HuH-7.5 (cell line): ENCODE data around the gene MTERF4.
A peak's percentile ranks its signal among the peaks of the same experiment; 100 is the strongest.

ENCODE experiments used
- DNase-seq: peaks from one replicate; pipeline ENCODE4 v3.0.0; 2011; ENCODE audit warnings: low spot score

MTERF4 gene, protein sequence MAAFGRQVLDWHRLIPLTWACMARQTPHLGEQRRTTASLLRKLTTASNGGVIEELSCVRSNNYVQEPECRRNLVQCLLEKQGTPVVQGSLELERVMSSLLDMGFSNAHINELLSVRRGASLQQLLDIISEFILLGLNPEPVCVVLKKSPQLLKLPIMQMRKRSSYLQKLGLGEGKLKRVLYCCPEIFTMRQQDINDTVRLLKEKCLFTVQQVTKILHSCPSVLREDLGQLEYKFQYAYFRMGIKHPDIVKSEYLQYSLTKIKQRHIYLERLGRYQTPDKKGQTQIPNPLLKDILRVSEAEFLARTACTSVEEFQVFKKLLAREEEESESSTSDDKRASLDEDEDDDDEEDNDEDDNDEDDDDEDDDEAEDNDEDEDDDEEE

DNA sequence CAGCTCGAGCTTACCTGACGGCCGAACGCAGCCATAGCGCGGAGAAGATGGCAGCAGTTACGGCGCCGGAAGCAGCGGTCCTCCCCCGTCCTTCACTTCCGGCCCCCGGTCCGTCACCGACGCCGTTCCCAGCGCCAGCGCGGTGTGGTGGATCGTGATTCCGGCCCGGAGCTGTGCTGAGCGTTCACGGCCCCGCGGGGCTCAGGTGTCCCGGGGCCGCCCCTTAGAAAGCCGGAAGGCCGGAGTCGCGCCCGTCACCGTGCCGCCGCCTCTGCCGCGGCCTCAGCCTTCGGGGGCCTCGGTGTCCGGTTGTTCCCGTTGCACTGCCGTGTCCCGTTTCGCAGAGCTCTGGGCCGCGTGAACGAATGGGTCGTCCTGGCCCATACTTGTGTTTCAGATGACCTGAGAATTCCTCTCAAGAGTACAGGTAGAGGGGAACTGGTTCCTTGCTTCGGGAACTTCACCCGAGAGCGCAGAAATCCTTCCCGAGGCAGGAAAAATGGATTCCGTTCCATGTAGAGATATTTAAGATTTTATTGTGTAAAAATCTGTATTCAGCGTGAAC lies at the start of gene MTERF4:
Gene MTERF4, minus strand, starts transcription at position 49 of the 565 bp plus-strand sequence. Its CDS starts 14 bp downstream, at position 35.
- DNase-seq: peak; percentile 80

DNA sequence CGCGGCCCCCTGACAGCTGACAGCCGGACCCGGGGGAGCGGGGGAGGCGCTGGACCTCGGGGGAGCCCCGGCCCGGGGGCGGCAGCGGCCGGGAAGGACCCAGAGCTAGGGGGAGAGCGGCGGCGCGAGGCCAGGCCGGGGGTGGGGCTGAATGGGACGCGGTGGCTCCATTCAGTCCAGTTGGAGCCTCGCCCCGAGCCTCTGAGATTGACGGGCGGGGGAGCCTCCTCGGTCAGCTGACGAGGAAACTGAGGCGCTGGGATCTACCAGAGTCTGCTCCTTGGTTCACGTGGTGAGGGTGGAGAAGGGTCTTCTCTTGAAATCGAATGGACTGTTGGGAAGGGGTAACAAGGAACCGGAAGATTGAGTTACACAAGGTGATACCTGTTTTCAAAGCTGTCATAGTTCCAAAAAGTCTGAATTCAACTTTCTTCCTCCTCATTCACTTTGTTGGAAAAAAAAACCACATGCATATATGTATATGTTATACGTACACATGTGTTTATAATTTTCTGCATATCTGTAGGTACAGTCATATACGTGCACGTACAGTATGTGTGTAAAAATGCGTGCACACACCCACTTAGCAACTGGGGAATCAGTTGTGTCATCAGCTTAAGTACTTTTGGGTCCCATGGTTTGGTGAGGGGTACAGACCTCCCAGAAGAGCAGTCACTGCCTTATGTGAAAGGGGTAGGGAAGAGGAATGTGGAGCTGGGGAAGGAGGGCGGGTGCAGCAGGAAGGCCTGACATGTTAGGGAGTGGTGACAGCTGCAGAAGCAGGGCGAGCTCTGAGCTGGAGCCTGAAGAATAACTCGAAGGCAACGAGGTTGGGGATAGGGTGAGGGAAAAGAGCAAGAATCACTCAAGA lies 48.8 kb upstream of the MTERF4 start:
- no peak for DNase-seq

DNA sequence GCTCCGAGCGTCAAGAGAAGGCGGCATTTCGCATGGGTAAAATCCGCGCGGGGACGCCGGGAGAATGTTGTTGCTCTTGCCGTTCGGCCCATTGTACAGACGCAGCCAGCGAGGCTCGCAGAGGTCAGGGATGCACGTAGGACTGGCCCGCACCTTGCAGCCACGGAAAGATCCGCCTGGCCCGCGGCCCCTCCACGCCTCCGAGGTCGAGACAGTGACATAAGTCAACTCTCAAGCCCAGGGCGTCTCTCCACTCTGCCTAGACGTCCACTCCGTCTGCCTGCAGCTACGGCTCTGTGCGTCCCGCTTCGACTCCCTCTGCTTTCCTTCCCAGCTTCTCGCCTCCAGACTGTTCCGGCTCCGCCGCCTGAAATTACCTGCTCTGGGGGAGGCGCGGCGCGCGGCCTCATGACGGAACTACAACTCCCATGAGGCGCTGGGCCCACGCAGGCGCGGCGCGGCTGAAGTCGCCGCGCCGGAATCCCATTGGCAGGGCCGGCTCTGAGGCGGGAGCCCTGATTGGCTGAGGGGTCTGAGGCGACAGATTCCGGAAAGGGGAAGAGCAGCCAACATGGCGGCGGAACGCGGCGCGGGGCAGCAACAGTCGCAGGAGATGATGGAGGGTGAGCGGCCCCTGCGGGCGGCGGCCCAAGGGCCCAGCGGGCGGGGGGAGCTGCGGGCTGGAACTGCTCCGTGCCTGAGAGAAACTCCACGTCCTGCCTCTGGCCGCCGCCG lies 48.0 kb upstream of the MTERF4 start, which contains the start of gene PPP1R7:
Gene PPP1R7, plus strand, starts transcription at position 543 of the 735 bp plus-strand sequence. Its CDS starts 29 bp downstream, at position 572.
- peak; percentile 98 for DNase-seq

DNA sequence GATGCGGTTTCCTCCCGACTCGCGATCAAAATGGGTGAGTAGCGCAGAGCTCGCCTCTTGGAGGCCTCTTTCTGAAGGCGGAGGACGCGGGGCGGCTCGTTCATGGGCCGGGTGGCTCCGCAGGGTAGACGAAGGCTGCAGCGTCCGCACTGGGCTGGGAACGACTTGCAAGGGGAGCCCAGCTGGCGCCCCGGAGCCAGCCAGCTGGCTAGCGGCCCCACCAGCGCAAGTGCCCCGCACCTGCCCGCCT lies 47.5 kb upstream of the MTERF4 start:
- DNase-seq: no peak

DNA sequence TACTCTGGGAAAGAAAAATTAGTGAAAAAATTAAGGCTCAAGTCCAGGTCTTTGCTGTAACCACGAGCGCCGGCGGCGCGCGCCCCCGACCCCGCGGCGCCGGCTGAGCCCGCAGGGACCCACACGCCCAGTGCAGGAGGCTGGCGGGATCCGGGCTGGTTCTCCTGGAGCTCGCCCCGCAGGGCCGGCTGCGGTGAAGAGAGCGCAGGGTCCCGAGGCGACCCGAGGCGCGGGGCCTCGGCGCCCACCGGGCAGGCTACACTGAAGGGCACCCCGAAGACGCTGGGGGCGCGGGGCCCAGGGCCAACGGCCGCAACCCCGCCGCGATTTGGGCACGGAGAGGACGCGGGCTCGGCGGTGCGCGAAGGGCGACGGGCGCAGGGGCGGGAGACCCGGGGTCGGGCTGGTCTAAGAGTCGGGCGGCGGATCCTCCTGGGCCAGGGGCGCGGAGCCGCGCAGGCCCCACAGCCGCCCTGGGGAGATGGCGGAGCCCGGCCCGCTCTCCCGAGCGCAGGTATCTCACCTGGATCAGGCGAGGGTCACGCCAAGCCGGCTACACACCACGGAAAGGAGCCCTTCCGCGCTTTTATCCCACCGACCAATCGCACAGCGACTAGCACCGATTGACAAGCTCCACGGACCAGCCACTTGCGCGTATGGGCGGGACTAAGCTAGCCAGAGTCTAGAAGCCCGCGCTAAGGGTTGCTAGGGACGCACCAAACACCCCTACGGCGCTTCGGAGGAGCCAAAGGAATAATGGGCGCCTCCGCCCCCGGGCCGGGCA lies 47.0 kb upstream of the MTERF4 start, which contains the start of gene PASK:
Gene PASK, minus strand, starts transcription at position 582 of the 784 bp plus-strand sequence. CDS start 6,440 bp downstream, outside the sequence.
- DNase-seq: peak; percentile 94

DNA sequence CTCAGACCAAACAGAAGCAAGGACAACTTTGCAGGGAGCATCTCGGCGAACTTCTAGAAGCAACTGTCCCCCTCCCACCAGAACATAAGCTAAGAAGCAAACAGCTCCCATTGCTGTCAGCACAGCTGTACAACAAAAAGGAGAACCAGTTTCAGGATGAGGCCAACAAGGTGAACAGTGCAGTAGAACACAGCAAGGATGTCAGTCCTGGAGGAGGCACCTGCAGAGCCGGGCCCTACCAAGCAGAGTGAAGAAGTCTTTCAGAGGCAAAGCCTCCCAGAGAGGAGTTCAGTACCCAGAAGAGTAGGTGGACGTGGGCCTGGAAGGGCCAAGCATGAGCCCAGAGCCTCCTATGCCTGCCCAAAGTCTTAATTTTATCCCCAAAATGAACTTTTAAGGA lies 46.2 kb upstream of the MTERF4 start:
- no peak for DNase-seq

DNA sequence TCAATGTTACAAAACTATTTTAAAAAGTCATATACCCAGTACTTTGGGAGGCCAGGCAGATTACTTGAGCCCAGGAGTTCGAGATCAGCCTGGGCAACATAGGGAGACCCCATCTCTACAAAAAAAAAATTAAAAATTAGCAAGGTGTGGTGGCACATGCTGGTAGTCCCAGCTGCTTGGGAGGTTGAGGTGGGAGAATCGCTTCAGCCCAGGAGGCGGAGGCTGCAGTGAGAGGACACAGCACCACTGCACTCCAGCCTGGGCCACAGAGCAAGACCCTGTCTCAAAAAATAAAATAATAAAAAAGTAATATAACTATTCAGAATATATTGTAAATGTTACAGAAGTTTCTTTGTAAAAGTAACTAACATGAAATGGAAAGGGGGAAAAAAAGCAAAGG lies 45.2 kb upstream of the MTERF4 start:
- DNase-seq: no peak

DNA sequence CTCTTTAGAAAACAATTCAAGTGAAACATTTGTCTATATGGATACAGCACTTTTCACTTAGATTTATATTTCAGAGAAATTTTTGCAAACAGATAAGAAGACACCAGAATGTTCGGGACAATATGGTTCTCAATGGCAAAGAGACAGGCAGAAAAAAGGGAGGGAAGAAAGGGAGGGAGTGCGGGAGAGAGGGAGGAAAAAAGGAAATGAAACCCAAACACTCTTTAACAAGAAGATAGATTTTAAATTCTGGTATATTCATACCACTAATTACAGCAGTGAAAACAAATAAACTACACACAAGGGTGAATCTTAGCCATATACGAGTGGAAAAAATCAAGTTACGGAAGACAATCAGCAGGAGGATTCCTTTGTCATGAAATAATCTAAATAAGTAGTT lies 44.2 kb upstream of the MTERF4 start:
- DNase-seq: no peak

DNA sequence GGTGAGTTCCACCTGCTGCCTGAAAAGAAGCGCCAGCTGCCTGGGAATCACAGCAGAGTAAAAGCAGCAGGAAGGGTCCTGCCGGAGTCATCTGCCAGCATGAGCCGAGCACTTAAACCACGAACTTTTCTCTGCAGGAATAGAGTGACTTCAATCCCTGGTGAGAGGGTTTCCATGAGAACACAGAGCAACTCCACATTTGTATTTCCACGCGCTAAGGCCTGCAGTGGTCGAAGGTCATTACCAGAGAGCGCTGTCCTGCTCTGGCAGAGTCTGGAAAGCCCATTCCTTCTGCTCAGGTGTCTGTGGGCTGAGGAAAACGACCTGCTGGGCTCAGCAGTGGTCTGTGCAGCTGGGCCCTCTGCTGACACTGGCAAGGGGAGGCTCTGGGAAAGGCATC lies 40.5 kb upstream of the MTERF4 start:
- no peak for DNase-seq

DNA sequence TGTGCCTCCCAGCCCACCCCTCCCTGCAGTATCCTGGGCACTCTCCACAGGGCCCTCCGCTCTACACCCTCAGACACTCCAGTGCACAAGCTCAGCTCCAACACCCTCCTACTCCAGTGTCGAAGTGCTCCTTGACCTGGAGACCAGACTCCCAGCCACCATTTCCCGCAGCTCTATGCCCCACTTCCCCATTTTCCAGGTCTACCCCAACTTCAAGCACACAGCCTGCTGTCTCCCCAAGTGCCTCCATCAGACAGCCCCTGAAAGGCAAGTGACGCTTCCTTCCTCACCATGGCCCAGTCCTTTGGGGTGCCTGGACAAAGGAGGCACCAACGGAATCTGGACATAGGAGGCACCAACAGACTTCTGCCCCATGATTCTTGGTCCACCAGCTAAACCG lies 40.0 kb upstream of the MTERF4 start:
- DNase-seq: no peak

DNA sequence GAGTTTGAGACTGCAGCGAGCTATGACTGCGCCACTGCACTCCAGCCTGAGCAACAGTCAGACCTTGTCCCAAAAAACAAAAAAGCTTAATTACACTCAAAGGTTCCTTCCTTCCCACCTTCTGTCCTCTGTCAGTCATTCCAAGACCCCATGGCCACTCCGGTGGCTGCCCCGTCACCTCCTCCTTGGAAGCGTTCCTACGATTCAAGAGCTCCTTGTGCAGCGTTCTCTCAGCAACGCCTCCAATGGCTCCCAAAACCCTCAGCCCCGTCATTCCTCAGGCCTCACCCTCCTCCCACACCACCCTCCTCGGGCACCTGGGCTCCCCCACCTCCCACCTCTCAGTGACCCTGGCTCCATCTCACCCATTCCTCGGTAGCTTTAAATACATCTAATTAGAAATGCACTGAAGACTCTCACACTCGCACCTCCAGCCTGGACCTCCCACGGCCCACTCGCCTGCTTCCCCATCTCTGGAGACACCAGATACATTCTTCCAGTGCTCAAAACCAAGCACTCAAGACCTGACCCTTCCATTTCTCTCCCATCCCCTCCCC lies 39.2 kb upstream of the MTERF4 start:
- no peak for DNase-seq

DNA sequence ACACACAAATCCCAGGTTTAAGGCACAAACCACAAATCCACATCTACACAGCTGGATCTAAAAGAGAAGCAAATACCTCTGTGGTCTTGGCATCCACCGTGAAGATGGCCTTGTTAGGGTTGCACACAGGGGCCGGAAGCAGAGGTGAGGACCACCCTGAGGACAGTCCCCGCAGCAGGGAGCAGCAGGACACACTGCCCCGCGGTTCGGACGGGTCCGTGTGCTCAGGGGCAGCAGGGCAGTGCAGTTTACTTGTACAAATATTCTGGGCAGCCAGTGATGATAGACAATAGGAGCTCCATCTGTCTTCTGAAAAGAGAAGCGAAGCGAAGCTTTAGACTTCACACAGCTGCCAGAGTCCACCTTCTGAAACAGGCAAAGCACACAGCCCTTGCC lies 38.4 kb upstream of the MTERF4 start:
- DNase-seq: no peak

DNA sequence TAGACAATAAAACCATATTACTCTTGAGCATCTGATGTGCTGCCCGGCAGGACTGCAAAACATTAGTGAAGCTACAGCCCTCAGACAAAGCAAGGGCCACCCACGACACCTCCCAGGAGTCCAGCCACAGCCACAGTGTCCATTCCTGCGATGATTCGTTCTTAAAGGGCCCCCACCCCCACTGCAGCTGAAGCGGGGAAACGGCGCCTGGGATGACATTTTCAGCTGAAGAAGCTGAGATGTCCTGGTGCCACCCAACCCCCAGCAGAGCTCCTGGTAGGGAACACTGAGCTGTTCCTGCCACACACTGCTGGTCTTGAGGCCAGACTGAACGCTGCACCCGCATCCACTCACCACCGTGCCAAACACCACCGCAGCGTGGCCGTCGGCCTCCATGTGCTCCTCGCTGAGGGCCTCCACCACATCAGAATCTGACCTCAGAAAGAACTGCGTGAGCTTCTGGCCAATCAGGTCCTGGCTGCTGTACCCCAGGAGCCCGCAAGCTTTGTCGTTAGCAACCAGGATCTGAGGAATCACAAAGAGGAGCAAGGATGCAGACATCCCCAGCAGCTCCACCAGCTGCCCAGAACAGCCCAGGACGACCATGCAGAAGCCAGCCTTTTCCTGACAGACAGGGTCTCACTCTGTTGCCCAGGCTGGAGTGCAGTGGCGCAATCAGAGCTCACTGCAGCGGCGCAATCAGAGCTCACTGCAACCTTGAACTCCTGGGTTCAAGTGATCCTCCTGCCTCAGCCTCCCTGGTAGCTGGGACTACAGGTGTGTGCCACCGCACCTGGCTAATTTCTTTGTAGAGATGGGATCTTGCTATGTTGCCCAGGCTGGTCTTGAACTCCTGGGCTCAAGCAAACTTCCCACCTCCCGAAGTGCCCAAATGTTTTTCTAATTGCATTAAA lies 37.7 kb upstream of the MTERF4 start:
- DNase-seq: no peak

DNA sequence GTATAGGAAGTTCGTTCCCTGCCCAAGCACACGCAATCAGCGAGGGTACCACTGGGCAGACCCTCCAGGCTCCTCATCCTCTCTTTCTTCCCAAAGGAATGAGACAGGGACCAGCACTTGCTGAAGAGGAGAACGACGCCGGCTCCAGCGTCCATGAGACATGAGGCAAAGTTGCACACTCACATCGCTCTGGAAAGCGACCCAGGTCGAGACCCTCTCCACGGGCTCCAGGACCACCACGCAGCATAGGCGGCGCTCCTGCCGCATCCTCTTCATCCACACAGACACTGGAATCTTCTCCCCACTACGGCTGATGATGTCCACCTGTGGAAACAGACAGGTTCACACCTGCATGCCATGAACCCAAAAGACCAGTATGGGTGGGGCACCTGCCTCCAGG lies 36.4 kb upstream of the MTERF4 start:
- no peak for DNase-seq

DNA sequence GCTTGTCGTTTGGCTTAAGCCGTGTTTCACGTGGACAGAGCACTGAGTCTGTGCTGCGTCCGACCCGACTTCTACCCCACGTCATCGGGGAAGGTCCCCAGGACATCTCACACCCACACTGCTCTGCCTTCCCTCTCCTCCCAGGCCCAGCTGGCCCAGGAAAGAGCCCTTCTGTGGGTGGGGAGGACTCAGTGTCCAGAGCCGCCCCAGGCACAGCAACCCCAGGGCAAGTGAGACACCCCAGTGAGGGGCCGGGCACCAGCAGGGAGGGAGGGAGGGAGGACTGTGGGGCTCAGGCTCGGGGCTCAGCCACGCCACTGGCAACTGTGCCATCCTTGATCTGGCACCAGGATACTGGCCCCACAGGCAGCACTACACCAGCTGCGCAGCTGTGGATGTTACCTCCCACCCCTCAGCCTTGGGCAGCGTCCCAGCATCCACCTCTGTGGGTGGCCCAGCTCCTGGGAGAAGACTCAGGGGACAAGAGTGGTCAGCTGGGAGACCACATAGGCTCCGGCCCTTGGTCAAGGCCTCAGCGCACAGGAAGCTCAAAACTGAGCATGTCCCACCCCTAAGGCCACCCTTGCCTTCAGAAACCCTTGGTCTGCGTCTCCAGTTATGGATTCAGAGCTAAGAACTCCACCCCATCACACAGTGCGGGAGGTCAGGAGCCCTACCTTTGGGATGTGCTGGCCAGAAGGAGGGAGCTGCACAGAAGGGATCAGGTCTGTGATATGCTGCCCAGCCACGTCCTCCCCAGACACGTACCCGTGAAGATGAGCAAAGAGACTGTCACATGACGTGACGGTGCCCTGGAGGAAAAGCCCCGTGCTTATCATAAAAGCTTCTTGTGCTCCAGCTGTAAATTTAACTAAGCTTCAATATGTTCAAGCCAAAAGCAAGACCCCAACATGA lies 35.4 kb upstream of the MTERF4 start:
- no peak for DNase-seq

DNA sequence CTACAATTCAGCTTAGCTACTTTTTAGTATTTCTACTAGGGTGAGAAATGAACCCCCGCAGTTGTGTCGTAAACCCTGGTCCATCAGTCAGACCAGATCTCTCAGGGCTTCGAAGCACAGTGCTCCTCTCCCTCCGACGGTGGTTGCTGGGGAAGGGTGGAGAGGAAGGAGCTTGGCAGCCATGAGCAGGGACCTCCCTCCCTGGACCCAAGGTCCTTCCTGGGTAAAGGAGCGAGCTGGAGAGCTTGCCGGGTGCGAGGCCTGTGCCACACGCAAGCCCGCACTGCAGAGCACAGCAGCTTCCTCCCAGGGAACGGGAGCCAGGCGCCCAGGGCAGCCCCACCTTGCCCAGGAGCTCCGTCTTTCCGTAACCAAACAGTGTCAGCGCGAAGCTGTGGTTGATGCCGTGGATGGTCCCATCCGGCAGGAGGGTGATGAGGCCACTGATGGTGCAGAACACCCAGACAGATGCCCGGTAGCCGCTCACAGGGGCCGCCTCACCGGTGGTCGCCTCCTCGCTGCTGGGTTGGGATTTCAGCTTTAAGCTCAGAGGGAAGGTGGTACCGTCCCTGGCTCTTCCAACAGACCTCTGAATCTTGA lies 34.7 kb upstream of the MTERF4 start:
- no peak for DNase-seq

DNA sequence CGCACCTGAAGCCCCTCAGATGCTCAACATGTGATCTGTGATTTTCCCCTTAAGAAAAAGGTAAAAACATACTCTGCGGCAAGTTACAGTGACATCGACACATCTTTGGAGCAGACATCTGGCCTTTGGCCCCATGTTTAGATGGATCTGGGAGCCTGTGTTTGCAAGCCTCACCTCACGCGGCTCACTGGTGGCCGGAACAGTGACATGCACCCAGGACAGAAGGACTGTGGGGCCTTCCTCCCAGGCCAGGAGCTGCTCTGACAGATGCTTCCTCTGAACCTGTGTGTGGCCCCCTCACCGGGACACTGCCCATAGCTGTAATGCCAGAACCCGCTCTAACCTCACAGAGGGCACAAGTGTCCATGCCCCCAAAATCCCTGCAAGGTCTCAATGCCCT lies 34.1 kb upstream of the MTERF4 start:
- DNase-seq: no peak

DNA sequence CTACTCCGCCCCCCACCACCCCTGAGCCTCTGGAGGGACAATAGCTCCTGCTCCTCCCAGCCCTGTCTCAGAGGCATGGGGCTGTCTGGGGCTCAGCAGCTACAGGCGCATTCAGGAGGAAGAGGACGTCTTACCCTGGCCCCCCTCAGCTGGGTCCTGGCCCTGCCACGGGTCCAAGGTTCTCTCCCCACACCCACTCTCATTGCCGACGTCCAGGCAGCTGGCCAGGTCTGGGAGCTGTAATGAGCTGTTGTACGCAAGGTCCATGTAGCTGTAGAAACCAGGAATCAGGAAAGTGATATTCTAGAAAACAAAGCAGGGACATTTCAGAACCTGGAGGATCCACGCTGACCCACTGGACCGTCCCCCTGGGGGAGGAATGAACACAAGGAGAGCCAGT lies 33.6 kb upstream of the MTERF4 start:
- DNase-seq: no peak

DNA sequence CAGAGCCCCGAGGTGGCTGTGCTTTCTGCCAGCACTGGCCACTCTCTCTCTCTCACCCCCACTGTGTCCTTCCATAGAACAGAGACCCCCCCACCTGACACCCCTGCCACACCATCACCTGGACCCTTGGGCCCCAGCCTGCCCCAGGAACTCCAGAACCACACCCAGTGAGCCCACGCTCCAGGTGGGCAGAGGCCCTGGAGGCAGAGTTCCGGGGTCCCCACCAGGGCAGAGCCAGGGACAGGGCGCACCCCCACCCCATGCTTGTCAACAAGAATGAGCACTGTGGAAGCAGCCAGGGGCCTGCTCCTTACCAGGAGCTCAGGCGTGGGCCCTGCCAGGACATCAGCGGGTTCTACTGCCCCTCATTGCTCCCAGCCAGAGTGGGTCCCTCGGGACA lies 32.6 kb upstream of the MTERF4 start:
- DNase-seq: no peak
